HFFc6 (cell line): ENCODE data around the gene RMDN3. TPM values are rescaled to one million over a fixed set of nuclear protein-coding genes. Genes with fewer than 3 reads are reported as not detected.

Source experiments
- DNase-seq: peaks from one replicate; pipeline ENCODE4 v3.0.0-alpha.2; 2018
- H3K27ac Mint-ChIP-seq: 2 replicates; pipeline ENCODE4 v1.8.0; 2020; ENCODE audit warnings: mild to moderate bottlenecking, mixed read lengths
- H3K27me3 Mint-ChIP-seq: 2 replicates; pipeline ENCODE4 v1.8.0; 2021; ENCODE audit warnings: mild to moderate bottlenecking, moderate library complexity, mixed read lengths; ENCODE audit not compliant: insufficient read depth
- H3K36me3 Mint-ChIP-seq: 2 replicates; pipeline ENCODE4 v1.8.0; 2021; ENCODE audit warnings: low read depth, mixed read lengths
- H3K4me1 Mint-ChIP-seq: 2 replicates; pipeline ENCODE4 v1.8.0; 2020; ENCODE audit warnings: low read depth, mixed read lengths
- H3K4me3 Mint-ChIP-seq: 2 replicates; pipeline ENCODE4 v1.8.0; 2020; ENCODE audit warnings: mild to moderate bottlenecking, moderate library complexity, mixed read lengths
- H3K9me3 Mint-ChIP-seq: 2 replicates; pipeline ENCODE4 v1.8.0; 2020; ENCODE audit warnings: mild to moderate bottlenecking, mixed read lengths
- CTCF ChIP-seq: fragments of 200-600 bp; sonication (generic); IDR thresholded peaks from 2 replicates; pipeline ENCODE4 v1.5.0; 2021; ENCODE audit warnings: antibody characterized with exemption, mild to moderate bottlenecking
- total RNA-seq, 6 experiments: library from RNA; stranded (reverse); fragmentation: NEBNext Ultra II Directional; extraction: Animal tissue kit (Norgen Biotek cat#: 25700); gene quantifications; 2 replicates in 1 of 6; 3 replicates in 5 of 6; pipeline ENCODE4 v1.2.3, GENCODE V29; 2021

Gene RMDN3
- total RNA-seq, 6 experiments from 2014 or later = 32.6 to 43.2 (median 35.6) TPM

- H3K4me3 Mint-ChIP-seq = no peak overlapping the region
- H3K9me3 Mint-ChIP-seq = no peaks in the 10 kb centered on the region
- peaks cover 12% of the 10 kb centered on the region for H3K36me3 Mint-ChIP-seq
- TF ChIP-seq CTCF = no peak
- DNase-seq = no peak
- peak overlapping the region; percentile 10 for H3K27ac Mint-ChIP-seq
- H3K4me1 Mint-ChIP-seq = peaks cover 38% of the 10 kb centered on the region
- H3K27me3 Mint-ChIP-seq = no peaks in the 10 kb centered on the region
Measured at GRCh38 chr15:40796041-40796440, 41.0 kb upstream of the RMDN3 start.

- DNase-seq = peak; percentile 88
- Mint-ChIP-seq H3K27me3 (no peaks in the 10 kb centered on the region), H3K27ac (peak overlapping the region; percentile 90), H3K4me3 (peak overlapping the region; percentile 73), H3K36me3 (peaks cover 10% of the 10 kb centered on the region), H3K9me3 (no peaks in the 10 kb centered on the region), H3K4me1 (peaks cover 32% of the 10 kb centered on the region)
- TF ChIP-seq CTCF = no peak
Measured at GRCh38 chr15:40793216-40793989, 38.3 kb upstream of the RMDN3 start.

GRCh38 chr15:40792394-40792793 lies 37.3 kb upstream of the RMDN3 start:
- no peak for DNase-seq
- no peak overlapping the region for H3K4me3 Mint-ChIP-seq
- TF ChIP-seq CTCF = no peak
- peaks cover 34% of the 10 kb centered on the region for H3K4me1 Mint-ChIP-seq
- H3K36me3 Mint-ChIP-seq = peaks cover 10% of the 10 kb centered on the region
- no peaks in the 10 kb centered on the region for H3K27me3 Mint-ChIP-seq
- no peaks in the 10 kb centered on the region for H3K9me3 Mint-ChIP-seq
- peak overlapping the region; percentile 90; the same call in 1 of the 2 replicates for H3K27ac Mint-ChIP-seq

- no peak for TF ChIP-seq CTCF
Measured at GRCh38 chr15:40790718-40791117, 35.7 kb upstream of the RMDN3 start.

GRCh38 chr15:40789999-40790398 lies 34.9 kb upstream of the RMDN3 start:
- no peaks in the 10 kb centered on the region for H3K9me3 Mint-ChIP-seq
- H3K27ac Mint-ChIP-seq = no peak overlapping the region
- TF ChIP-seq CTCF = no peak
- H3K4me3 Mint-ChIP-seq = no peak overlapping the region
- peaks cover 41% of the 10 kb centered on the region for H3K4me1 Mint-ChIP-seq
- H3K27me3 Mint-ChIP-seq = no peaks in the 10 kb centered on the region
- no peak for DNase-seq
- H3K36me3 Mint-ChIP-seq = peaks cover 10% of the 10 kb centered on the region

More at GRCh38 chr15:40790718-40791117, 35.7 kb upstream of the RMDN3 start:
- H3K27me3 Mint-ChIP-seq = no peaks in the 10 kb centered on the region
- H3K4me1 Mint-ChIP-seq = peaks cover 41% of the 10 kb centered on the region
- H3K4me3 Mint-ChIP-seq = no peak overlapping the region
- peak overlapping the region; percentile 62 for H3K27ac Mint-ChIP-seq
- H3K36me3 Mint-ChIP-seq = peaks cover 10% of the 10 kb centered on the region
- peak; percentile 4 for DNase-seq
- H3K9me3 Mint-ChIP-seq = no peaks in the 10 kb centered on the region
